Body of pancreas (tissue), 4 donors: ENCODE results near the gene ASB5.

Experiments used
- CTCF ChIP-seq, 7 experiments: fragments of 450-650 bp in 4 of 7; fragments of 200-600 bp in 3 of 7; sonication (generic) in 3 of 7; IDR thresholded peaks; one replicate each; pipeline ENCODE4 v1.5.1; 2016 to 2019; ENCODE audit warnings: antibody characterized with exemption in 7 of 7
- POLR2A ChIP-seq, 3 donors: fragments of 450-650 bp; IDR thresholded peaks; one replicate each; pipeline ENCODE4 v1.6.1; 2016; ENCODE audit warnings: antibody characterized with exemption in 3 of 3, mild to moderate bottlenecking in 2 of 3

- TF ChIP-seq CTCF (IDR thresholded peaks at IDR 0.05) (no peak), POLR2A (IDR thresholded peaks at IDR 0.05) (no peak)
Measured at GRCh38 chr4:176300036-176300435, 31.0 kb upstream of the ASB5 start.
